ENCODE results near the gene SGPL1.

The SGPL1 gene

DNA sequence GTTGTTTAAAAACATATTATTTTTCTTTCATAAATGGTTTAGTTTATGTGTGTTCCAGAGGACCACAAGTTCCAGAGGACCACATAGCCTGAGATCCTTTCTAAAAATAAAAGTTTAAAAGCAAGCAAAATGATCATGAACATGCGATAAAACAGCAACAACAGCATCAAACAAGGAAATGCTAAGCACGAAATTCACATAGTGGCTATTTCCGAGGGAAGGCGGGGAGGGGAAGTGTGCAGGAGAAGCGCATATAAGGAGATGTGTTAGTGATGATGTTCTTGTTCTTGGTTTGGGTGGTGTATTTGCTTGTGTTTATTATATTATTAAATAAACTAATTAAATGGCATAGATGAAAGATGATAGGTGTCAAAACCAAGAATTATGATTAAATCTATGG is 31.7 kb upstream of the SGPL1 start:
- H3K36me3 ChIP-seq, result no peaks in the 10 kb centered on the region
- no peaks in the 10 kb centered on the region for H3K4me1 ChIP-seq
- H3K27me3 ChIP-seq, result no peaks in the 10 kb centered on the region
- intact Hi-C loops (cut with DNase I; ENCODE audit: low total_unique reads), result no loop called here
- H3K27ac ChIP-seq, result no peak overlapping the region
- H3K9me3 ChIP-seq, result no peaks in the 10 kb centered on the region
- no peak overlapping the region for H3K4me3 ChIP-seq
- no peak for DNase-seq
- TF ChIP-seq, protein P1, sequence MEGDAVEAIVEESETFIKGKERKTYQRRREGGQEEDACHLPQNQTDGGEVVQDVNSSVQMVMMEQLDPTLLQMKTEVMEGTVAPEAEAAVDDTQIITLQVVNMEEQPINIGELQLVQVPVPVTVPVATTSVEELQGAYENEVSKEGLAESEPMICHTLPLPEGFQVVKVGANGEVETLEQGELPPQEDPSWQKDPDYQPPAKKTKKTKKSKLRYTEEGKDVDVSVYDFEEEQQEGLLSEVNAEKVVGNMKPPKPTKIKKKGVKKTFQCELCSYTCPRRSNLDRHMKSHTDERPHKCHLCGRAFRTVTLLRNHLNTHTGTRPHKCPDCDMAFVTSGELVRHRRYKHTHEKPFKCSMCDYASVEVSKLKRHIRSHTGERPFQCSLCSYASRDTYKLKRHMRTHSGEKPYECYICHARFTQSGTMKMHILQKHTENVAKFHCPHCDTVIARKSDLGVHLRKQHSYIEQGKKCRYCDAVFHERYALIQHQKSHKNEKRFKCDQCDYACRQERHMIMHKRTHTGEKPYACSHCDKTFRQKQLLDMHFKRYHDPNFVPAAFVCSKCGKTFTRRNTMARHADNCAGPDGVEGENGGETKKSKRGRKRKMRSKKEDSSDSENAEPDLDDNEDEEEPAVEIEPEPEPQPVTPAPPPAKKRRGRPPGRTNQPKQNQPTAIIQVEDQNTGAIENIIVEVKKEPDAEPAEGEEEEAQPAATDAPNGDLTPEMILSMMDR (IDR thresholded peaks at IDR 0.05), result no peak

DNA sequence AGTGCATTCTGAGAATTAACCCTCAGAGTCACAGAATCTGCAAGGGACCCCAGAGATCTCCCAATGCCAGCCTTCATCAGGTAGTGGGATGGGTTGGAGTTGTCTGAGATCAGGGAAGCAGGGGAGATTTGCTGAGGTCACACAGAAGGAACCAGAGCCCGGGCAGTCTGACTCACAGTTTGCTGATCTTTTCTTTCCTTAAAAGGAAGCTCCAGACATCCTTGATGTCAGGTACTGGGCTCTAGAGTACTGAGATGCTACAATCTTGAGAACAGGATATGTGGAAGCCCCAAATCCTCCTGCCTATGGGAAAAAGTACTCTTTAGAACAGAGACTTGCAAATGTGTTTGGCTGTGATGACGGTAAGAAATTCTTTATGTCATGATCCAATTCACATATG is 31.3 kb upstream of the SGPL1 start:
- Histone ChIP-seq H3K9me3 (no peaks in the 10 kb centered on the region), H3K27me3 (no peaks in the 10 kb centered on the region), H3K4me1 (no peaks in the 10 kb centered on the region), H3K4me3 (no peak overlapping the region), H3K36me3 (no peaks in the 10 kb centered on the region), H3K27ac (no peak overlapping the region)
- TF ChIP-seq, protein P1 (IDR thresholded peaks at IDR 0.05), result no peak
- intact Hi-C loops (cut with DNase I; ENCODE audit: low total_unique reads), result no loop called here
- no peak for DNase-seq

DNA sequence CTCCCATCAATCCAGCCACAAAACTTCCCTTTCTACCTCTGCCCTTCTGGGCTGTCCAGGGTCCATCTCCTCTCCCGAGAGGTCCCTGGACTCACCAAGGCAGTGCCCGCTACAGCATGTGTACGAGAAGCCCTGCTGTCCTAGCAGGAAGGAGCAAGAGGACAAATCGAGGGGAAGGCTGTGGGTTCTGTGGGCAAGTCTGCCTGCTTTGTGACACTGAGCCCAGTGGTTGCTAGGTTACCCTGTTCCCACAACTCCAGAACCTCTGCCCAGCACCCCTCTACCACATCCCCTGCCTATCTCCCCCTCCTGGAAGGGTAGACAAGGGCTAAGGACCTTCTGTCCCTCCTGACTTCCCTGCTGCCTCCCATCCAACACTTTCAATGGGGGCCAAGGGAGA is 30.6 kb upstream of the SGPL1 start, which contains the start of gene TBATA:
TBATA (minus strand) TSS at position 188 of the 400 bp plus-strand sequence. CDS start 1,998 bp downstream, outside the sequence.
- TF ChIP-seq, protein P1 (IDR thresholded peaks at IDR 0.05), result no peak
- intact Hi-C loops (cut with DNase I; ENCODE audit: low total_unique reads), result no loop called here
- H3K36me3 ChIP-seq, result no peaks in the 10 kb centered on the region
- no peak within 1 kb of the TSS for H3K4me3 ChIP-seq
- H3K27ac ChIP-seq, result no peak within 1 kb of the TSS
- H3K4me1 ChIP-seq, result no peaks in the 10 kb centered on the region
- H3K9me3 ChIP-seq, result no peaks in the 10 kb centered on the region
- H3K27me3 ChIP-seq, result no peaks in the 10 kb centered on the region
- DNase-seq, result no peak

DNA sequence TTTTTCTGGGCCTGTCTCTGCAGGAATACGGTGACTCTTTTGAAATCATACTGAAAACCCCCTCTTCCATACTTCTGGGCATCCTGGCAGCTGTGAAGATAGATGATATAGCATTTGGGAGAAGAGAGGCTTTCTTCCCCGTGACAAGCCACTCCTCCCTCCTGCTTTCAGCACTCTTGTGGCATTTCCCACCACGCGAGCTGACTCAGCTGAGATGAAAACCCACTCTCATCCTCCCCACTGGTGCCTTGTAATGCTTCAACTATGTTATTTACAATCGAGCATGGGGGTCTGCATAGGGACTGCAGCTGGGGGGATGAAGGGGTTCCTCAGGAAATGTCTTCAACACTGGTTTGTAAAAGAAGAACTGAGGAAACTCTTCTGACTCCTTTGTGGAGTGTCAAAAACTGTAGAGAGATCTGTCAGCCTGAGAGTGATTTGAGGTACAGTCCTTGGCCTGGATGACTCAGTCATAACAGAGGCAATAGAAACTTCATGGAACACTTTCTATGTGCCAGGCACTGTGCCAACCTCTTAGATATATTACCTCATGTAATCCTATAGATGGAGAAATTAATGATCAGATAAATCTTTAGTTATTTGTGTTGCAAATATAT is 28.8 kb upstream of the SGPL1 start:
- Histone ChIP-seq H3K4me3 (no peak overlapping the region), H3K36me3 (no peaks in the 10 kb centered on the region), H3K9me3 (no peaks in the 10 kb centered on the region), H3K27me3 (no peaks in the 10 kb centered on the region), H3K4me1 (no peaks in the 10 kb centered on the region), H3K27ac (no peak overlapping the region)
- TF ChIP-seq, protein P1 (IDR thresholded peaks at IDR 0.05), result no peak
- DNase-seq, result no peak
- intact Hi-C loops (cut with DNase I; ENCODE audit: low total_unique reads), result no loop called here

DNA sequence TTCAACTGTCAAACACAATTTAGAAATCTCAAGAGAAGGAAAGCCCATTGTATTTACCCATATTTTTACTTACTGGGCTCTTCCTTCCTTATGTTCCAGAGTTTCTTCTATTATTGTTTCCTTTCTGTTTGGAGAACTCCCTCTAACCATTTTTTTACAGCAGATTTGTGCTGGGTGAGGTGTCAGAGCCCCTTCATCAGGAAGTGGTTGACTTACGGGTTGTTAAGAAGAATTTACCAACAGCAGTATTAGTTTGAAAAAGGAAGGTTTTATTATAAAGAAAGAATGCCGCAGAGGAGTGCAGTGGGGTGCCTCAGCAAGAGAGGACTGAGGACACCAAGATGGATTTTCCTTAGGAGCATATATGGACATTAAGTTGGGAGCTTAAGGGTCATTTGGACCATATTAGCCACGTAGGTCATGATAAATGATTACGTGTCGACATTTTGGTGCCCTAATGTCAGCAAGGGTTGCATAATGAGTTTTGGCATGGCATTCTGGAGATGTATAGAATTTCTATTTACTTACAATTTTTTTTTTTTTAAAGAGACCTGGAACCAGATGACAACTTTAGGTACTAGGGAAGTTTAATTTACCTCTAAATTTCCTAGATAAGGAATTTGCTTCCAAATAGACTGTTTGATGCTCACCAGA is 24.2 kb upstream of the SGPL1 start:
- intact Hi-C loops (cut with DNase I; ENCODE audit: low total_unique reads), result no loop called here
- TF ChIP-seq, protein P1 (IDR thresholded peaks at IDR 0.05), result no peak

More for the DNA sequence above, 24.2 kb upstream of the SGPL1 start:
- DNase-seq, result no peak
- no peak overlapping the region for H3K4me3 ChIP-seq
- no peaks in the 10 kb centered on the region for H3K36me3 ChIP-seq
- H3K27ac ChIP-seq, result no peak overlapping the region
- H3K9me3 ChIP-seq, result no peaks in the 10 kb centered on the region
- H3K4me1 ChIP-seq, result no peaks in the 10 kb centered on the region
- H3K27me3 ChIP-seq, result no peaks in the 10 kb centered on the region

Data from tibial artery (tissue), 4 donors.